GM19099 (cell line): ENCODE measurements around the gene TPGS2.

Experiments
- POLR2A ChIP-seq: IDR thresholded peaks from 3 replicates; pipeline ENCODE4 v1.6.1; 2011; ENCODE audit warnings: low read depth; ENCODE audit not compliant: insufficient read length; ENCODE audit errors: extremely low read depth

TPGS2 gene

GRCh38 chr18:36769172-36769571 is 59.6 kb downstream of the TPGS2 start:
- no peak for TF ChIP-seq POLR2A

- no peak for TF ChIP-seq POLR2A
These were observed 62.0 kb downstream of the TPGS2 start for GRCh38 chr18:36766836-36767235.

- TF ChIP-seq POLR2A = no peak
These were observed 66.7 kb downstream of the TPGS2 start for GRCh38 chr18:36762074-36762473.

- TF ChIP-seq POLR2A = no peak
These were observed 67.6 kb downstream of the TPGS2 start for GRCh38 chr18:36761186-36761698.

GRCh38 chr18:36760598-36760997 is 68.2 kb downstream of the TPGS2 start:
- no peak for TF ChIP-seq POLR2A

- TF ChIP-seq POLR2A = no peak
These were observed 69.5 kb downstream of the TPGS2 start for GRCh38 chr18:36759167-36759776.

GRCh38 chr18:36758623-36759022 is 70.2 kb downstream of the TPGS2 start:
- no peak for TF ChIP-seq POLR2A

GRCh38 chr18:36757991-36758390 is 70.8 kb downstream of the TPGS2 start:
- TF ChIP-seq POLR2A = no peak

GRCh38 chr18:36757081-36757480 is 71.7 kb downstream of the TPGS2 start:
- TF ChIP-seq POLR2A = no peak

GRCh38 chr18:36756242-36756641 is 72.6 kb downstream of the TPGS2 start:
- TF ChIP-seq POLR2A = no peak

GRCh38 chr18:36752929-36753865 is 75.6 kb downstream of the TPGS2 start:
- TF ChIP-seq POLR2A = no peak

- no peak for TF ChIP-seq POLR2A
These were observed 83.4 kb downstream of the TPGS2 start for GRCh38 chr18:36745219-36745975.

- TF ChIP-seq POLR2A = no peak
These were observed 84.4 kb downstream of the TPGS2 start for GRCh38 chr18:36744261-36744876.
